AML-193 (cell line): ENCODE data around the gene ANKS1B.
"Not testable (repeated sequence)": the region's sequence is repeated elsewhere in the genome, so short reads cannot be mapped to it uniquely, and the experiment has no call there.

ENCODE experiments used
- DNase-seq, 2 experiments: peaks; one replicate each; lab custom pipeline; 2025; lab: John Stamatoyannopoulos, UW

The ANKS1B gene

DNA sequence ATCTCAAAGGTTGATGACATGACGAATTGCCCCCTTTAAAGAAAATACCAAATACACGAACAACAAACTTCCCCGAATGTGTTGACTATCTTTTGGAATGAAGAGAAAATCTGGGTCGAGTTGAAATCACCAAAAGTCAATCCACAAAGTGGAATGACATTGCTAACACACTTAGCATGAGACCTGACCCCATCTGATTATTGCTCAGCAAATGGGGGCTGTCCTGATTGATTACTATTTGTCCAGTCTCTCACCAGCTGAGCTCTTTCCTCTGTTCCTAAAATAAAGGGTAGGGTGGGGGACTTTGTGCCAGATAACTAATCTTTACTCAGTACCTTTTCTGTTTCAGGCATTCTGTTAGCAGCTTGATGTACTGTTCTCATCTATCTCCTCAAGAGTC lies 1116.2 kb downstream of the ANKS1B start:
- no peak for DNase-seq

- DNase-seq, result no peak
These were observed 1116.7 kb downstream of the ANKS1B start for GRCh38 chr12:98868076-98868475.

GRCh38 chr12:98864363-98864762 lies 1120.4 kb downstream of the ANKS1B start:
- no peak for DNase-seq

GRCh38 chr12:98863167-98863566 lies 1121.6 kb downstream of the ANKS1B start:
- DNase-seq, result no peak

GRCh38 chr12:98861251-98861650 lies 1123.5 kb downstream of the ANKS1B start:
- no peak for DNase-seq

DNA sequence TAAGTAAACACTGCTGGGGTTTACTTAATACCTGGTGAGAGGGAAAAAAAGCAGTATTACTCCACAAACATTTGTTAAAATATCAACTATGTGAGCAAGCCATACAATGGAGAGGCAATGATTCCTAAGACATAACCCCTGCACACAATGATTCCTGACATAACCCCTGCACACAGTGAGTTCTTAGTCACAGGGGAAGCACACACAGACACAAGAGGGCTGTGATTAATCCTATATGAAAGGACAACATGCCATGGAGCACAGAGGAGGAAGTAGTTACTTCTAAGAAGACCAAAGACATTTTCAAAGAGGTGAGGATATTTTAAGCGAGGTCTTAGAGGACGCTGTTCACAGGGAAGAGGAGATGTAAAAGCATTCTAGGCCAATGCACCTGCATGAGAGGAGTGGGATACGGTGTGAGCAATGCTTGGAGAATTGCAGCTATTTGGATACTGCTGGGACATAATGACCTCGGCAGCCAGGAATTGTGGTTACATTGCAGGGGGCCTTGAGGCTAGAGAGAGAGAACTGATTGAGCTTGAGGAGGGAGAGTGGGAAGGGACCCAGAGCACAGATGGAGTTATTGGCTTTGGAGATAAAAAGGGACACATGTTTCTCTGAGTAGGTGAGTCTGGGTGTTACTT lies 1127.7 kb downstream of the ANKS1B start:
- DNase-seq, result no peak

DNA sequence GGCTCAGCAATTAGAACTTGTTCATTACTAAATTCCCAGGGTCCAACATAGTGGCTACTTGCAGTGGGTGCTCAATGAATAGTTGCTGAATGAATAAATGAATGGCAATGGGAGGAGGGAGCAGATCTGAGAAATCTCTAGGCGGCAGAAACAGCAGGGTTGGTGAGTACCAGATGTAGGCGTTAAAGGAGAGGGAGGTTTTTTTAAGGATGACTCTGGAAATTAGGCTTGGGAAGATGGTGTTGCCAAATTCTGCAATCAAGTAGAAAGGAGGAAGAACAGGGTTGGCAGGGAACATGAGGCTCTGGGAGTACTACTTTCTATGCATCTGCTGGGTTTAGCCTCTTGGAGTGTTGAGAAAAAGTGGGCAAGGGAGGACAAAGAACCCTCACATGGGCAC lies 1132.6 kb downstream of the ANKS1B start:
- no peak for DNase-seq

DNA sequence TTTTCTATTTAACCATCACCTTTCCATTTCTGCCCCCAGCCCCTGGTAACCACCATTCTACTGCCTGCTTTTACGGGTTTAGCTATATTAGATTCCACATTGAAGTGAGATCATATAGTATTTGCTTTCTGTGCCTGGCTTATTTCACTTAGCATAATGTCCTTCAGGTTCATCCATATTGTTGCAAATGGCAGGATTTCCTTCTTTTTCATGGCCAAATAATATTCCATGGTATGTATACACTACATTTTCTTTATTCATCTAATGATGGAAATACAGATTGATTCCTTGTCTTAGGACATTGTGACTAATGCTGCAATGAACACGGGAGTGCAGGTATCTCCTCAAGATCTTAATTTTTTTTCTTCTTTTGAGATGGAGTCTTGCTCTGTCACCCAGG lies 1137.5 kb downstream of the ANKS1B start:
- no peak for DNase-seq

DNA sequence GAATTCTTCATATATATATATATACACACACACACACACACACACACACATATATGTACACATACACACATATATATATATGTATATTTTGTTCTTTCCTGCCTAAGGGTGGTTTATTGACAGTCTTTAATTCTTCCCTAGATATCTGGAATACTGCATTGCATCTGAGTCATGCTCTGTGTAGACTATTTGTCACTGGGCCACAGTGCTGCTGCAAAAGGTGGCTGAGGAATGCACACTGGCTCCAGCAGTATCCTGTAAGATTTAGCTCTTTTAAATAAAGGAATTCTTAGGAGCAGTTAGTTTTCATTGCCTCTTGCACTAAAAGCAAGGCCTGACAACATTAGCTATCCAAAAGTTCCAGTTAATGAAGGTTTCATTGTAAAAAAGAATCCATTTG lies 1138.8 kb downstream of the ANKS1B start:
- DNase-seq, result no peak

GRCh38 chr12:98840325-98840724 lies 1144.4 kb downstream of the ANKS1B start:
- no peak for DNase-seq

GRCh38 chr12:98838231-98838647 lies 1146.5 kb downstream of the ANKS1B start:
- no peak for DNase-seq

DNA sequence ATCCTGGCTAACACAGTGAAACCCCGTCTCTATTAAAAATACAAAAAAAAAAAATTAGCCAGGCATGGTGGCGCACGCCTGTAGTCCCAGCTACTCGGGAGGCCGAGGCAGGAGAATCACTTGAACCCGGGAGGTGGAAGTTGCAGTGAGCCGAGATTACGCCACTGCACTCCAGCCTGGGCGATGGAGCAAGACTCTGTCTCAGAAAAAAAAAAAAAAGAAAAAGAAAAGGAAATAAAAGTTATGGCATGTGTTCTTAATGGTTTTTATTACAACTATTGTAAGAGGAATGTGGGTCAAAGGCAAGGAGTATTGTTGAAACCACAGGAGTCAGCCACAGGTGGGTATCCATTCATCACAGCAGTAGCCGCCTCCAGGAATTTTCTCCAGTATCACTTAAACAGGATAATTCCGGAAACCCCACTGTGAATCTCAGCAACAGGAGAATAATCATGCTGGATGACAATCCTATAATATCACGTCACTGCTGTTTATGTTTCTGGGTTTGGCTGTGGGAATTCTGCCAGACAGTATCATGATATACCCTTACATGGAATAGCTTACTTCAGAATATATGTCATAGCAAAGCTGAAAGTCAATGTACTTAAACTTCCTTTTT lies 1147.5 kb downstream of the ANKS1B start:
- DNase-seq, result not testable (repeated sequence)

DNA sequence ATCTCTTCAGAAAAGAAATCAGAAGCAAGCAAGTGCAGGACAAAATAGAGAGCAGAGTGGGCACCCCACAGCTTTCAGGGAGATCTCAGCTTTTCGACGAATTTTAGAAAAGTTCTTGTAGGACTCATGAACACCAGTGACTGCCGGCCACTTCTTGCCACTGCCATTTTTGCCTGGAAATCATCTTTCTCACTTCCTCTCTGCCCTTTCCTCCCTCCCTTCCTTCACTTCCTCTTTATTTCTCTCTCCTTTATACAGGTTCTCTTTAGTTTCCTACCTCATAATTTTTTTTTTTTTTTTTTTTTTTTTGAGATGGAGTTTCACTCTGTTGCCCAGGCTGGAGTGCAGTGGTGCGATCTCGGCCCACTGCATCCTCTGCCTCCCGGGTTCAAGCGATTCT lies 1154.1 kb downstream of the ANKS1B start:
- DNase-seq, result no peak

GRCh38 chr12:98828802-98829600 lies 1155.7 kb downstream of the ANKS1B start:
- DNase-seq, result no peak

DNA sequence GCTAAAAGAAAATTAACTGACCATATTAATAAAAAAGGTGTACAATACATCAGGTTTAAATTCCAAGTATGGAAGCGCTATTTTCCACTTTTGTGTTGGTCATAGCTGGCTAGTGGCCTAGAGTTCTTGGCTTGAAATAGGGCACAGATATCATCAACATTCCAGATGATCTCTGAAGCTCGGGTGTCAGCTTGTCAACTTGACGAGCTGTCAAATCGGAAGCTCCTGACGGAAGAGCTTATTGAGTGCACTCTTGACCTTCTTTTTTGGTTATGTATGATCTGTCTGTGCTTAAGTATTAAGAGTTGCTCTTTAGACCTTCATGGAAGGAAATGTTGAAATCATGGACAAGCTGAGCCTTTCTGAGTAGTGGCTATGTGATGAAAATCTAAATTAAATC lies 1161.7 kb downstream of the ANKS1B start:
- DNase-seq, result no peak

GRCh38 chr12:98821866-98822265 lies 1162.9 kb downstream of the ANKS1B start:
- no peak for DNase-seq

DNA sequence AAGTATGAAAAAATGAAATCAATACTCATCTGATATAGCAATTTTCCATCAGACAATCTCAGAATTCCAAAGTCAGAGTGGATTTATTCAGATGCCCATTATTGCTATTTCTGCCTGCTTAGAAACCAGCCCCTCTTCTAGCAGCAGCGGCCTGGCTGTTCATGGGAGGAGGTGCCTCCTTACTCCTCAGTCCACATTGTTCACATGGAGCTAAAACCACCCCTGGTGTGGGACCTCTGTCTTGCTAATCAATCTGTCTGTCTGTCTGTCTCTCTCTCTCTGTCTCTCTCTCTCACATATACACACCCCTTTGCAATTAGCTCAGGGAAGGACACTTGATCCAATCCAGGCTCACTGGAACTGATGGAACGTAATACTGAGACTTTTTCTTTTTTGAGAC lies 1163.5 kb downstream of the ANKS1B start:
- no peak for DNase-seq

- DNase-seq, result no peak
These were observed 1164.8 kb downstream of the ANKS1B start for GRCh38 chr12:98819821-98820404.

- no peak for DNase-seq
These were observed 1165.7 kb downstream of the ANKS1B start for GRCh38 chr12:98819071-98819470.

- no peak for DNase-seq
These were observed 1166.5 kb downstream of the ANKS1B start for GRCh38 chr12:98818239-98818638.

- no peak for DNase-seq
These were observed 1167.0 kb downstream of the ANKS1B start for GRCh38 chr12:98817742-98818141.

DNA sequence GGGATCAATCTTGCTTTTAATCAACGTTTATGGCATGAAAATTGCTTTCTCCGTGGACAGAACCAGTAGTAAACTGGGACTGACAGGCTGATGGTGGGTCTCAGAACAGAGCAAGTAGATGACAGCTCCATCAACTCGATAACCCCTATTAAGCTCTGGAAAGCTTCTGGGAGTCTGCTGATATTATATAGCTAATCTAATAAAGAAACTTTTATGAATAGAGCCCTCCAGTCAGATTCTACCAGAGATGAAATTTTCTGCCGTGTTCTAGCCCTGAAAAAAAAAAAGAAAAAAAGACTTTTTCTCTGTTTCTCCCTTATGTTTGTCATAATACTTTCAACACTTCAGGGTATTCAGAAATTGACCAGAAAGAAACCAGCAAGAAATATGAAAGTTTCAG lies 1168.0 kb downstream of the ANKS1B start:
- no peak for DNase-seq

DNA sequence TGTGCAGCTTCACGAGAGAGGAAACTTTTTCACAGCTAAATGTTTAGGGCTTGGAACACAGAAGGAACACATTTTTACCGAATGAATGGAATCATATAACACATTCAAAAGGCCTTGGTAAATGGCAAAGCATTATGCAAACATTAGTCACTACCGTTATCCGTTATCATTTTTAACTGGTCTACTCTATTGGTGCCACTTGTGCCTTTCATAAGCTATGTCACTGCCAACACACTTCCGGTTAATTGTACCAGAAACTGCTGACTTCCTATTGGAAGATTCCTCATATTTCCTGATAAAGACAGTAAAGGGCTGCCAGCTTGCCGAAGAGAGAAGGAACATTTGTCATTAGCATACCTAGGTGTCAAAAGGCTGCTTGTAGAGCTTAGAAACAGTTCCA lies 1170.5 kb downstream of the ANKS1B start:
- no peak for DNase-seq
